Transverse colon (tissue), 4 donors: ENCODE measurements around the gene OSBPL6.

Source experiments
- CTCF ChIP-seq, 5 experiments: fragments of 200-600 bp in 3 of 5; fragments of 450-650 bp in 2 of 5; sonication (generic) in 3 of 5; IDR thresholded peaks; 1 replicate in 2 of 5; 2 replicates in 3 of 5; pipeline ENCODE4 v1.5.1; 2016 to 2017; ENCODE audit warnings: antibody characterized with exemption in 5 of 5, inconsistent platforms in 3 of 5, mild to moderate bottlenecking in 2 of 5, moderate library complexity in 1 of 5
- EP300 ChIP-seq: sonication (generic); formaldehyde crosslinking; IDR thresholded peaks from one replicate; pipeline ENCODE4 v1.6.1; 2017; ENCODE audit warnings: antibody characterized with exemption, low read depth
- POLR2A ChIP-seq: fragments of 450-650 bp; IDR thresholded peaks from one replicate; pipeline ENCODE4 v1.6.1; 2016; ENCODE audit warnings: antibody characterized with exemption, mild to moderate bottlenecking, moderate library complexity
- POLR2AphosphoS5 ChIP-seq, 3 donors: sonication (generic); formaldehyde crosslinking; IDR thresholded peaks; one replicate each; pipeline ENCODE4 v1.6.1; 2016; ENCODE audit warnings: antibody characterized with exemption in 3 of 3

GRCh38 chr2:178409261-178409660, 214.9 kb downstream of the OSBPL6 start:
- TF ChIP-seq CTCF (IDR thresholded peaks at IDR 0.05) (no peak), POLR2A (no peak), POLR2AphosphoS5 (IDR thresholded peaks at IDR 0.05) (no peak), EP300 (no peak)
